GM12872 (cell line): ENCODE data around the gene GPBAR1.

ENCODE experiments used
- TF ChIP-seq, protein P1 (sequence below): IDR thresholded peaks from 3 replicates; pipeline ENCODE4 v1.5.1; 2011; ENCODE audit warnings: low read depth, mild to moderate bottlenecking, low read length, moderate library complexity; ENCODE audit not compliant: insufficient read depth

The GPBAR1 gene

DNA sequence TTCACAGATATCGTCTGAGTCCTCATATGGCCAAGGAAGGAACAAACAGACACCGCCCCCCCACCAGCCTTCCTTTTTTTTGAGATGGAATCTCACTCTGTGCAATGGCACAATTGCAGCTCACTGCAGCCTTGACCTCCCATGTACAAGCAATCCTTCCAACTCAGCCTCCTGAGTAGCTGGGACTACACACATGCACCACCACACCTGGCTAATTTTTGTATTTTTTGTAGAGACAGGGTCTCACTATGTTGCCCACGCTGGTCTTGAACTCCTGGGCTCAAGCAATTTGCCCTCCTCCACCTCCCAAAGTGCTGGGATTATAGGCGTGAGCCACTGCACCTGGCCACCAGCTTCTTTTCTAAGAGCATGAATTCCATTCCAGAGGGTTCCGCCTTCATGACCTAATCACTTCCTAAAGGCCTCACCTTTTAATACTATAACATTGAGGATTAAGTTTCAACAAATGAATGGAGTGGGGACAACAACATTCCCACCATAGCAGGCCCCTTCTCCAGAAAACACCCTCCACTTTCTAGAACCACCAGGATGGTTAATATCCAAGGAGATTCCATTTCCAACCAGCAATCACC is 33.7 kb downstream of the GPBAR1 start:
- TF ChIP-seq, protein P1, sequence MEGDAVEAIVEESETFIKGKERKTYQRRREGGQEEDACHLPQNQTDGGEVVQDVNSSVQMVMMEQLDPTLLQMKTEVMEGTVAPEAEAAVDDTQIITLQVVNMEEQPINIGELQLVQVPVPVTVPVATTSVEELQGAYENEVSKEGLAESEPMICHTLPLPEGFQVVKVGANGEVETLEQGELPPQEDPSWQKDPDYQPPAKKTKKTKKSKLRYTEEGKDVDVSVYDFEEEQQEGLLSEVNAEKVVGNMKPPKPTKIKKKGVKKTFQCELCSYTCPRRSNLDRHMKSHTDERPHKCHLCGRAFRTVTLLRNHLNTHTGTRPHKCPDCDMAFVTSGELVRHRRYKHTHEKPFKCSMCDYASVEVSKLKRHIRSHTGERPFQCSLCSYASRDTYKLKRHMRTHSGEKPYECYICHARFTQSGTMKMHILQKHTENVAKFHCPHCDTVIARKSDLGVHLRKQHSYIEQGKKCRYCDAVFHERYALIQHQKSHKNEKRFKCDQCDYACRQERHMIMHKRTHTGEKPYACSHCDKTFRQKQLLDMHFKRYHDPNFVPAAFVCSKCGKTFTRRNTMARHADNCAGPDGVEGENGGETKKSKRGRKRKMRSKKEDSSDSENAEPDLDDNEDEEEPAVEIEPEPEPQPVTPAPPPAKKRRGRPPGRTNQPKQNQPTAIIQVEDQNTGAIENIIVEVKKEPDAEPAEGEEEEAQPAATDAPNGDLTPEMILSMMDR: no peak

DNA sequence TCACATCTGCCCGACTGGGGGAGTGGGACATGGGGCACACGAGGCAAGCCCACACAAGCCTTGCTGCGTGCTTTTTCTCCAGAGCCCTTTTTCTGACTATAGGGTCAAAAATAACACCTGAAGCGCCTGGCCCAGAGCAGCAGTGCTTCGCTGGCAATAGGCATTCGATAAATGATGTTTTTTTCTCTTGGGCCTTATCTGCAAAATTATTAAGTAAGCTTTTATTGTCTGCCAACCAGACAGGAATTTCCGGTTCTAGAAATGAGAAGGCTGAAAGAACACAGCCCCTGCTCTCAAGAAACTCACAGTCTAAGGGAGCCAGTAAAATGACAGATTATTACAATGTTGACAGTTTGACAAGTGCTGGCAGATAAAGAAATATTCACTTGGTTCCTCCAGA is 34.2 kb downstream of the GPBAR1 start:
- TF ChIP-seq, protein P1: no peak

DNA sequence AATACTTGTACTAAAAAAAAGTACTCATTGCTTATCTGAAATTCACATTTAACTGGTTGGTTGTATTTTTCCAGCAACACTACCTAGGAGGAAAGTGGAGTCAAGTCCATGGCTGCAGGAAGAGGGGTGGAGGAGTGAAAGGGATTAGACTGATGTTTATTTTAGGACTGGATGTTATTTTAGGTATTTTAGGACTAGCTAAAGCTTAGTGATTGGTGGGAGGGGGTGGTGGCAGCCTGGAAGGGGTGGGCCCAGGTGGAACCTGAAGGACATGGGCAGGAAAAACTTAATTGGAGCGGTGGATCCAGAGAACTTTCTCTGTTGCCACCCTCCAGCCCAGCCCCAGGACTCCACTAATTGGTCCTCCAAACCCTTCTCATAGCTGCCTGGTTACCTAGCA is 35.4 kb downstream of the GPBAR1 start:
- TF ChIP-seq, protein P1: no peak

DNA sequence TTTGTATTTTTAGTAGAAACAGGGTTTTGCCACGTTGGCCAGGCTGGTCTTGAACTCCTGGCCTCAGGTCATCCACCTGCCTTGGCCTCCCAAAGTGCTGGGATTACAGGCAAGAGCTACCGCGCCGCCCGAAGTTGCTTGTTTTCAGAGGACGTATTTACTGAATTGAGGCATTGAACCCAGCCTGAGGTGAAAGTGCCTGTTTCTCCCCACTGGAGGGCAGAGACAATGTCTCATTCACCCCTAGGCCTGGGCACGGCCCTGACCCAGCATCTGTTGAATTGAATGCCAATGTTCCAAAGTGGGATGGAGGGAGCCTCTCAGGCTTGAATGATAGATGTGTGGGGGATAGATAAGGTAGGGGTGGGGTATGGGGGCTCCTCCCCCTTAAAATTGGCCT is 36.0 kb downstream of the GPBAR1 start:
- TF ChIP-seq, protein P1: no peak

DNA sequence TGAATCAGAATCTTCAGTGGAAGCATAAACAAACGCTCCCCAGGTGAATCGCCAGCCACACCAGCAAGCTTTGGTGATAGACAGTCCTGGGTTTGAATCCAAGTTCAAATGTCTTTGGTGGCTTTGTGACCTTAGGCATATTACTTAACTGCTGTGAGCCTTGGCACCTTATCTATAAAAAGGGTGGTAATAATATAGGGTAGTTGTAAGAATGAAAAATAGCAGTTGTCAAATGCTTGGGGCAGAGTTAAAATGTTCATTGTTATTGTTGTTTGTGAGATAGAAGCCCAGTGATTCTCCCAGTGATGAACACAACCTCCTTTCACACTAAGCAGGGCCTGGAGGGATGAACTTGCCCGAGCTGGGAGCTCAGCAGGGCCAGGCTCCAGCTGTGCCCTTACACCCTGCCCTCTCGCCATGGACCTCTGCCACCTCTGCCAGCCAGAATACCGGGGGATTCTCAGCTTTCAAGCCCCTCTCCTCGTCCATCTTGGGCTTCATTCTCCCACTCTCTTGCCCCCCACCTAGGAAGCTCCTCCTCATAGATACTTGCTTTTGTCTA is 37.6 kb downstream of the GPBAR1 start:
- TF ChIP-seq, protein P1: no peak

DNA sequence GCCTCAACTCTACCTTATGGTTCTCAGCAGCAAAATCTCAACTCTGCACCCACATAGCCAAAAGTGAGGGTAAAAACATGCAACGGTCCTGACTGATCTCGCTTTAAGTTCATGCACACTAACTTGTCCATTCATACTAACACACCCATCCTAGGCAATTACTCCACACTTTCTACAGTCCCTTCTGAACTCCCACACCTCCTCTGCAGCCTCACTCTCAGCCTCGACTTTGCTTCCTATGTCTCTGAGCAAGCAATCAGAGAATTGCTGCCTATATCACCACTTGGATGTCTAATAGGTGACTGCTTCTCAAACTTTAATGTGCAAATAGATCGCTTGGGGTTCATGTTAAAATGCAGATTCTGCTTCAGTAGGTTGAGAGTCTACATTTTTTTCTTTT is 39.3 kb downstream of the GPBAR1 start:
- TF ChIP-seq, protein P1: no peak

DNA sequence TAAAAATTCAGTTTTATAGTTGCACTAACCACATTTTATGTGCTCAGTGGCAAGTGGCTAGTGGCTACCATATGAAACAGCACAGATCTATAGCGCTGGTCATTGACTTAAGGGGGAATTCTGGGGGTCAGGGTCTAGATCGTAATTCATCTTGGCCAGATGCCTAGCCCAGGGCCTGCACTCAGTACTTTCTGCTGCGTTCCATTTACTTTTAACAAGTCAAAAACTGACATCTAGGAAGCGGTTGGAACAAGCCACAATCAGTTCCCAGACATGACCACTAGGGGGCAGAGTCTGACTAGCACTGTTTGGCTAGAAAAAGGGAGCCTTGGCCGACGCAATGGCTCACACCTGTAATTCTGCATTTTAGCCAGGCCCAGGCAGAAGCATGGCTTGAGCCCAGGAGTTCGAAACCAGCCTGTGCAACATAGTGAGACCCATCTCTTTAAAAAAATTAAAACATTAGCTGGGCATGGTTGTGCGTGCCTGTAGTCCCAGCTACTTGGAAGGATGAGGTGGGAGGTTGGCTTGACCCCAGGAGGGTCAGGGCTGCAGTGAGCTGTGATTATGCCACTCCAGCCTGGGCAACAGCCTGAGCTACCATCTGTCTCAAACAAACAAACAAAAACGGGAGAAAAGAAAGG is 40.5 kb downstream of the GPBAR1 start:
- TF ChIP-seq, protein P1: peak; percentile 92
